ENCODE measurements around the gene SORCS1.

Gene SORCS1

GRCh38 chr10:107072786-107073185, 91.7 kb downstream of the SORCS1 start:
- Histone ChIP-seq H3K27me3 (ENCODE audit: control insufficient read depth, insufficient read depth, low read length) (no peaks in the 10 kb centered on the region), H3K27ac (ENCODE audit: low read depth, low read length) (no peak overlapping the region), H3K9ac (ENCODE audit: low read depth, low read length) (no peak overlapping the region), H3K36me3 (ENCODE audit: control insufficient read depth, insufficient read depth, low read length) (no peaks in the 10 kb centered on the region), H3K4me3 (ENCODE audit: low read depth, low read length) (no peak overlapping the region), H3K9me3 (ENCODE audit: control insufficient read depth, insufficient read depth, low read length) (no peaks in the 10 kb centered on the region), H3K4me1 (ENCODE audit: control insufficient read depth, insufficient read depth, low read length) (peaks cover 11% of the 10 kb centered on the region)

GRCh38 chr10:107072028-107072427, 92.5 kb downstream of the SORCS1 start:
- no peaks in the 10 kb centered on the region for H3K9me3 ChIP-seq (ENCODE audit: control insufficient read depth, insufficient read depth, low read length)
- H3K4me3 ChIP-seq (ENCODE audit: low read depth, low read length): no peak overlapping the region
- H3K9ac ChIP-seq (ENCODE audit: low read depth, low read length): no peak overlapping the region
- peaks cover 11% of the 10 kb centered on the region for H3K4me1 ChIP-seq (ENCODE audit: control insufficient read depth, insufficient read depth, low read length)
- no peaks in the 10 kb centered on the region for H3K36me3 ChIP-seq (ENCODE audit: control insufficient read depth, insufficient read depth, low read length)
- no peak overlapping the region for H3K27ac ChIP-seq (ENCODE audit: low read depth, low read length)
- no peaks in the 10 kb centered on the region for H3K27me3 ChIP-seq (ENCODE audit: control insufficient read depth, insufficient read depth, low read length)

- no peak overlapping the region for H3K27ac ChIP-seq (ENCODE audit: low read depth, low read length)
- no peaks in the 10 kb centered on the region for H3K9me3 ChIP-seq (ENCODE audit: control insufficient read depth, insufficient read depth, low read length)
- peaks cover 11% of the 10 kb centered on the region for H3K4me1 ChIP-seq (ENCODE audit: control insufficient read depth, insufficient read depth, low read length)
- H3K36me3 ChIP-seq (ENCODE audit: control insufficient read depth, insufficient read depth, low read length): no peaks in the 10 kb centered on the region
- H3K27me3 ChIP-seq (ENCODE audit: control insufficient read depth, insufficient read depth, low read length): no peaks in the 10 kb centered on the region
- no peak overlapping the region for H3K9ac ChIP-seq (ENCODE audit: low read depth, low read length)
- no peak overlapping the region for H3K4me3 ChIP-seq (ENCODE audit: low read depth, low read length)
Measured at GRCh38 chr10:107071301-107071700, 93.2 kb downstream of the SORCS1 start.

- no peak overlapping the region for H3K27ac ChIP-seq (ENCODE audit: low read depth, low read length)
- no peaks in the 10 kb centered on the region for H3K9me3 ChIP-seq (ENCODE audit: control insufficient read depth, insufficient read depth, low read length)
- no peak overlapping the region for H3K9ac ChIP-seq (ENCODE audit: low read depth, low read length)
- no peaks in the 10 kb centered on the region for H3K27me3 ChIP-seq (ENCODE audit: control insufficient read depth, insufficient read depth, low read length)
- H3K4me3 ChIP-seq (ENCODE audit: low read depth, low read length): no peak overlapping the region
- H3K36me3 ChIP-seq (ENCODE audit: control insufficient read depth, insufficient read depth, low read length): no peaks in the 10 kb centered on the region
- peaks cover 12% of the 10 kb centered on the region for H3K4me1 ChIP-seq (ENCODE audit: control insufficient read depth, insufficient read depth, low read length)
Measured at GRCh38 chr10:107067843-107068242, 96.7 kb downstream of the SORCS1 start.

GRCh38 chr10:107064075-107064474, 100.4 kb downstream of the SORCS1 start:
- Histone ChIP-seq H3K27ac (ENCODE audit: low read depth, low read length) (no peak overlapping the region), H3K9me3 (ENCODE audit: control insufficient read depth, insufficient read depth, low read length) (no peaks in the 10 kb centered on the region), H3K4me3 (ENCODE audit: low read depth, low read length) (no peak overlapping the region), H3K9ac (ENCODE audit: low read depth, low read length) (no peak overlapping the region), H3K36me3 (ENCODE audit: control insufficient read depth, insufficient read depth, low read length) (no peaks in the 10 kb centered on the region), H3K4me1 (ENCODE audit: control insufficient read depth, insufficient read depth, low read length) (peaks cover 7% of the 10 kb centered on the region), H3K27me3 (ENCODE audit: control insufficient read depth, insufficient read depth, low read length) (no peaks in the 10 kb centered on the region)

- H3K36me3 ChIP-seq (ENCODE audit: control insufficient read depth, insufficient read depth, low read length): no peaks in the 10 kb centered on the region
- no peak overlapping the region for H3K27ac ChIP-seq (ENCODE audit: low read depth, low read length)
- no peaks in the 10 kb centered on the region for H3K27me3 ChIP-seq (ENCODE audit: control insufficient read depth, insufficient read depth, low read length)
- H3K9me3 ChIP-seq (ENCODE audit: control insufficient read depth, insufficient read depth, low read length): no peaks in the 10 kb centered on the region
- peaks cover 11% of the 10 kb centered on the region for H3K4me1 ChIP-seq (ENCODE audit: control insufficient read depth, insufficient read depth, low read length)
- no peak overlapping the region for H3K9ac ChIP-seq (ENCODE audit: low read depth, low read length)
- no peak overlapping the region for H3K4me3 ChIP-seq (ENCODE audit: low read depth, low read length)
Measured at GRCh38 chr10:107059872-107060271, 104.6 kb downstream of the SORCS1 start.

GRCh38 chr10:107059068-107059804, 105.3 kb downstream of the SORCS1 start:
- no peak overlapping the region for H3K9ac ChIP-seq (ENCODE audit: low read depth, low read length)
- H3K27ac ChIP-seq (ENCODE audit: low read depth, low read length): no peak overlapping the region
- no peaks in the 10 kb centered on the region for H3K36me3 ChIP-seq (ENCODE audit: control insufficient read depth, insufficient read depth, low read length)
- H3K4me3 ChIP-seq (ENCODE audit: low read depth, low read length): no peak overlapping the region
- peaks cover 11% of the 10 kb centered on the region for H3K4me1 ChIP-seq (ENCODE audit: control insufficient read depth, insufficient read depth, low read length)
- H3K9me3 ChIP-seq (ENCODE audit: control insufficient read depth, insufficient read depth, low read length): no peaks in the 10 kb centered on the region
- no peaks in the 10 kb centered on the region for H3K27me3 ChIP-seq (ENCODE audit: control insufficient read depth, insufficient read depth, low read length)

GRCh38 chr10:107058331-107058730, 106.2 kb downstream of the SORCS1 start:
- no peak overlapping the region for H3K4me3 ChIP-seq (ENCODE audit: low read depth, low read length)
- H3K36me3 ChIP-seq (ENCODE audit: control insufficient read depth, insufficient read depth, low read length): no peaks in the 10 kb centered on the region
- no peak overlapping the region for H3K27ac ChIP-seq (ENCODE audit: low read depth, low read length)
- H3K27me3 ChIP-seq (ENCODE audit: control insufficient read depth, insufficient read depth, low read length): no peaks in the 10 kb centered on the region
- peaks cover 11% of the 10 kb centered on the region for H3K4me1 ChIP-seq (ENCODE audit: control insufficient read depth, insufficient read depth, low read length)
- H3K9ac ChIP-seq (ENCODE audit: low read depth, low read length): no peak overlapping the region
- H3K9me3 ChIP-seq (ENCODE audit: control insufficient read depth, insufficient read depth, low read length): no peaks in the 10 kb centered on the region

GRCh38 chr10:107056182-107056581, 108.3 kb downstream of the SORCS1 start:
- Histone ChIP-seq H3K9me3 (ENCODE audit: control insufficient read depth, insufficient read depth, low read length) (no peaks in the 10 kb centered on the region), H3K4me3 (ENCODE audit: low read depth, low read length) (no peak overlapping the region), H3K9ac (ENCODE audit: low read depth, low read length) (no peak overlapping the region), H3K27me3 (ENCODE audit: control insufficient read depth, insufficient read depth, low read length) (no peaks in the 10 kb centered on the region), H3K4me1 (ENCODE audit: control insufficient read depth, insufficient read depth, low read length) (0 out of 2 replicates have a peak, but pooled peaks cover 13% of the 10 kb centered on the region), H3K27ac (ENCODE audit: low read depth, low read length) (no peak overlapping the region), H3K36me3 (ENCODE audit: control insufficient read depth, insufficient read depth, low read length) (no peaks in the 10 kb centered on the region)

GRCh38 chr10:107054469-107055156, 109.9 kb downstream of the SORCS1 start:
- no peak overlapping the region for H3K4me3 ChIP-seq (ENCODE audit: low read depth, low read length)
- H3K9me3 ChIP-seq (ENCODE audit: control insufficient read depth, insufficient read depth, low read length): no peaks in the 10 kb centered on the region
- H3K4me1 ChIP-seq (ENCODE audit: control insufficient read depth, insufficient read depth, low read length): 0 out of 2 replicates have a peak, but pooled peaks cover 13% of the 10 kb centered on the region
- H3K36me3 ChIP-seq (ENCODE audit: control insufficient read depth, insufficient read depth, low read length): no peaks in the 10 kb centered on the region
- no peak overlapping the region for H3K9ac ChIP-seq (ENCODE audit: low read depth, low read length)
- no peaks in the 10 kb centered on the region for H3K27me3 ChIP-seq (ENCODE audit: control insufficient read depth, insufficient read depth, low read length)
- H3K27ac ChIP-seq (ENCODE audit: low read depth, low read length): no peak overlapping the region

GRCh38 chr10:107051769-107052168, 112.7 kb downstream of the SORCS1 start:
- H3K4me1 ChIP-seq (ENCODE audit: control insufficient read depth, insufficient read depth, low read length): 0 out of 2 replicates have a peak, but pooled peaks cover 8% of the 10 kb centered on the region
- H3K36me3 ChIP-seq (ENCODE audit: control insufficient read depth, insufficient read depth, low read length): no peaks in the 10 kb centered on the region
- no peaks in the 10 kb centered on the region for H3K9me3 ChIP-seq (ENCODE audit: control insufficient read depth, insufficient read depth, low read length)
- H3K9ac ChIP-seq (ENCODE audit: low read depth, low read length): no peak overlapping the region
- H3K27me3 ChIP-seq (ENCODE audit: control insufficient read depth, insufficient read depth, low read length): no peaks in the 10 kb centered on the region
- H3K27ac ChIP-seq (ENCODE audit: low read depth, low read length): no peak overlapping the region
- no peak overlapping the region for H3K4me3 ChIP-seq (ENCODE audit: low read depth, low read length)
